ENCODE measurements around the gene DLGAP5.

The DLGAP5 gene

GRCh38 chr14:55191203-55192053, at the start of gene DLGAP5:
Gene DLGAP5, minus strand, starts transcription at chr14:55191585. Its CDS starts 2,406 bp downstream, at chr14:55189179.
- DNase-seq (ENCODE audit: low read depth in 2 of 2) = peak; percentile 94

GRCh38 chr14:55240526-55241178, 49.3 kb upstream of the DLGAP5 start:
- peak; percentile 21 to 40 for DNase-seq (ENCODE audit: low read depth in 2 of 2)

- DNase-seq (ENCODE audit: low read depth in 2 of 2) = no peak
Observed at GRCh38 chr14:55239320-55239719, 47.9 kb upstream of the DLGAP5 start.

GRCh38 chr14:55238019-55238680, 46.8 kb upstream of the DLGAP5 start:
- DNase-seq (ENCODE audit: low read depth in 2 of 2) = no peak

GRCh38 chr14:55233591-55233990, 42.2 kb upstream of the DLGAP5 start:
- no peak for DNase-seq (ENCODE audit: low read depth in 2 of 2)

- no peak for DNase-seq (ENCODE audit: low read depth in 2 of 2)
Observed at GRCh38 chr14:55228261-55228660, 36.9 kb upstream of the DLGAP5 start.

GRCh38 chr14:55223364-55223763, 32.0 kb upstream of the DLGAP5 start:
- no peak for DNase-seq (ENCODE audit: low read depth in 2 of 2)

GRCh38 chr14:55221968-55222367, 30.6 kb upstream of the DLGAP5 start:
- DNase-seq (ENCODE audit: low read depth in 2 of 2) = no peak

GRCh38 chr14:55221186-55221585, 29.8 kb upstream of the DLGAP5 start:
- DNase-seq (ENCODE audit: low read depth in 2 of 2) = peak; percentile 24 to 29

- DNase-seq (ENCODE audit: low read depth in 2 of 2) = no peak
Observed at GRCh38 chr14:55220230-55220629, 28.8 kb upstream of the DLGAP5 start.

- no peak for DNase-seq (ENCODE audit: low read depth in 2 of 2)
Observed at GRCh38 chr14:55212634-55213033, 21.2 kb upstream of the DLGAP5 start.

GRCh38 chr14:55207832-55208231, 16.4 kb upstream of the DLGAP5 start:
- DNase-seq (ENCODE audit: low read depth in 2 of 2) = no peak

- DNase-seq (ENCODE audit: low read depth in 2 of 2) = no peak
Observed at GRCh38 chr14:55206175-55206693, 14.8 kb upstream of the DLGAP5 start.

- DNase-seq (ENCODE audit: low read depth in 2 of 2) = no peak
Observed at GRCh38 chr14:55201219-55202101, 10.1 kb upstream of the DLGAP5 start.

- no peak for DNase-seq (ENCODE audit: low read depth in 2 of 2)
Observed at GRCh38 chr14:55200651-55201050, 9.3 kb upstream of the DLGAP5 start.

- DNase-seq (ENCODE audit: low read depth in 2 of 2) = no peak
Observed at GRCh38 chr14:55198749-55199148, 7.4 kb upstream of the DLGAP5 start.

- DNase-seq (ENCODE audit: low read depth in 2 of 2) = no peak
Observed at GRCh38 chr14:55194656-55195355, 3.4 kb upstream of the DLGAP5 start.

- no peak for DNase-seq (ENCODE audit: low read depth in 2 of 2)
Observed at GRCh38 chr14:55192054-55192621, 753 bp upstream of the DLGAP5 start.

- DNase-seq (ENCODE audit: low read depth in 2 of 2) = no peak
Observed at GRCh38 chr14:55190906-55191202, 531 bp downstream of the DLGAP5 start.

- DNase-seq (ENCODE audit: low read depth in 2 of 2) = no peak
Observed at GRCh38 chr14:55188686-55189295, 2.6 kb downstream of the DLGAP5 start.
